RCC 7860 (cell line): Measurements from ENCODE around the gene RNASEH1.
"Not testable (repeated sequence)": the region's sequence is repeated elsewhere in the genome, so short reads cannot be mapped to it uniquely, and the experiment has no call there.

Experiments
- DNase-seq: peaks from one replicate; pipeline ENCODE4 v3.0.0-alpha.2; 2015; ENCODE audit warnings: low spot score
- FAIRE-seq: peaks from 2 replicates; lab custom pipeline; 2012; peaks lifted over from hg19 to GRCh38; lab: Jason Lieb, UNC

RNASEH1 gene

DNA sequence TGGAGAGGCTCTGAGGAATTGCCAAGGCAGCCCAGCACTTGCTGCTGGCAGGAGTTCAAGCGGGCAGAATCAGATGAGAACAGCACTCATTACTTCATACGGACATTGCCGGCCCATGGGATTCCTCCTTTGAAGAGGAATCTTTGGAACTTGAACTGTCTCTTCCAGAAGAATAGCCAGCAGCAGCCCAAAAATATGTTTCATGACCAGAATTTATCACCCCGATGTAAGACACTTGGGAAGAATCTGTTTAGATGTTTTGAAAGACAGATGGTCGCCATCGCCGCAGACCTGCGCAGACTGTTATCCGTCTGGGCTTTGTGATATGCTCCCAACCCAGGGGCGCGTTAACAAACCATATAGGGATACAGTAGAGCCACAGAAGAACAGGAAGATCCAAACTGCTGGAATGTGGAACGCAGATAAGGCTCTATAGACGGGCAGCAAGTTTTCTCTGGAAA is 35.1 kb downstream of the RNASEH1 start:
- DNase-seq (no peak), FAIRE-seq (no peak)

GRCh38 chr2:3520591-3520990 is 37.5 kb downstream of the RNASEH1 start:
- FAIRE-seq (no peak), DNase-seq (no peak)

DNA sequence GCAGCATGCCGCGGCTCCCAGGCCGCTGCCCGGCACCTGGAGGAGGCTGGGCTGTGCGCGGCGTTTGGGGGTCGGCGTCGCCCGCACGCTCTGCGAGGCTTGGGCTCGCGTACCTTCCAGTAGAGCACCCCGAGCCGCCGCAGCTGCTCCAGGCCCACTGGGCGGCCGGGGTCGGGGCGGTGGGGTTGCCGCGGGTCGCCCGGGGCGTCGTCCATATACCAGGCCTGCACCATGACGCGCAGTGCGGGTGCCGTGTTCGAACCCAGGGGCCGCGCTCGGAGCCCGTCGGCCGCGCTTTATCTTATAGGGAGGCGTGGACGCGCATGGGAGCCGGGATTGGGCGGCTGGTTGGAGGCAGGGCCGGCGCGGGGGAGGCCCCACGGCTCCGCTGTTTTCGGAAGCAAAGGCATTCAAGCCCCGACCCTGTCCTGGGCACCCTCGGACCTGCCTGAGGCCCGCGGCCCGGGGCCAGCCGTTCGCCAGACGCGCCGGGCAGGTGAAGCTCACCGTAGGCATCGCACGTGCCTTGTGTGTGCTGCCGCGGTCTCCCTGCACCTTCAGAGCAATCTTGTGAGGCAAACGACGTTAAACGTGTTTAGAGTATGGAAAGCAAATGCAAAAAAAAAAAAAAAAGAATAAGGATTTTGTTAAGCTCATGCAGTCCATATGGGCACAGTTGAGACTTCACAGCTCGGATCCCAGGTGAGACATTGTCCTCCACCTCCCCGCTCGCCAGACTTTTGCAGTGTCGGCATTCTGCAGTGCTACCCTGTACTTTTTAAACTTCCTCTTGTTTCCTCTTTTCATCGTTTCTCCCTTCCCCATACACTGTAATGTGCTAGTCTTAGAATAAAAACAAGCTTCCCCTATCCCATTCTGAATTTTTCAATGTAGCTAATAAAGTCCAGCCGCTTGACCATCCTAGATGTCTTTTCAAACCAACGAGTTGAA is 38.6 kb downstream of the RNASEH1 start, which contains the start of gene ADI1:
ADI1 (minus strand) TSS at position 277 of the 951 bp plus-strand sequence; CDS start at position 233, 44 bp downstream.
- no peak for FAIRE-seq
- peak; percentile 52 for DNase-seq

DNA sequence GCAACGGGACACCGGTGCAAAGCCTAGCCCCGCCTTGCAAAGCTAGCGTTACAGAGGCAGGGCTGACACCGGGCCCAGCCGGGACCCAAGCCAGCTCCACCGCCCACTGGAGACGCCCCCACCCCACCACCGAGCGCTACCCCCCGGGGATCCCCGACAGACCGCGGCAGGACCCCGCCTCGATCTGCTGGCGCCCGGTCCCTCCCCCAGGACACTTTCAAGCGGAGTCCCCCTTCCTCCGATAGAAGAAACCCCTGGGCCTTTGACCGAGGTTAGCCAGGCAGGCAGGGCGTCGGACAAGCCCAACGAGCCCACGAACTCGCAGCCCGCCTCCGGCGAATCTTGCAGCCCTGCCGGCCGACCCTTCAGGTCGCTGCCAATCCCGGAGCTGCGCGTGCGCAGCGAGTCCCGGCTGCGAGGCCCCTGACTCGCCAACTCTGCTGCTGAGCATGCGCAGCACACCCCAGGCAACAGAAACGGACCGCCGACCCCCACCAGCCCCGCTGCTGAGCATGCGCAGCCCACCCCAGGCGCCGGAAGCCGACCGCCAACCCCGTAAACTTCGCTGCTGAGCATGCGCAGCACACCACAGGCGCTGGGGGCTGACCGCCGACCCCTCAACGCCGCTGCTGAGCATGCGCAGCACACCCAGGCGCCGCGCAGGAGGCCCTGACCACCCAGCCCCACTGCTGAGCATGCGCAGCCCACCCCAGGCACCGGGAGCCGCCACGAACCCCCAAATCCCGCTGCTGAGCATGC is 39.5 kb downstream of the RNASEH1 start:
- FAIRE-seq (no peak), DNase-seq (peak; percentile 96)

DNA sequence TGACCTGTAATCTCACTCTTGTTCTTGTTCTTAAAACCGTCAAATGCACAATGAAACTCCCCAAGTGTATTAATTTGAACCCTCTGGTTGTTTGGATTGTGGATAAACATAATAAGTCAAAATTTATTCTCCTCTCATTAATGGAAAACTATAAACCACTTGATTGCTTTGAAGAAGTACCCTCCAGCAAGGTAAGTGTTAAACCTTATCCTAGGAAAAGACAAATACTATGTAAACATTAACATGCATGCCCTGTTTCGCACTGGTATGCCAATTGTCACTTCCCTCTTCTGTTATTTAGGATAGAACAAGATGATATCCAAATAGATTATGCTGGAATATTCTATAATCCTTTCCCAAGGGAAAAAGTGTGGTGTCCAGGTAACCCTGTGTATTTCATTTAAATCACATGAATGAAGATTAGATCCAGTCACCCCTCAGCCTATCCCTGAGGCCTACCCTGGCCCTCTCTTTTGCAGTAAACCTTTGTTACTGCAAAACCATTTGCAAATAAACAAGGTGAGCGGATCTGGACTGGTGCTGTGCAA is 40.1 kb downstream of the RNASEH1 start:
- DNase-seq (no peak), FAIRE-seq (no peak)

DNA sequence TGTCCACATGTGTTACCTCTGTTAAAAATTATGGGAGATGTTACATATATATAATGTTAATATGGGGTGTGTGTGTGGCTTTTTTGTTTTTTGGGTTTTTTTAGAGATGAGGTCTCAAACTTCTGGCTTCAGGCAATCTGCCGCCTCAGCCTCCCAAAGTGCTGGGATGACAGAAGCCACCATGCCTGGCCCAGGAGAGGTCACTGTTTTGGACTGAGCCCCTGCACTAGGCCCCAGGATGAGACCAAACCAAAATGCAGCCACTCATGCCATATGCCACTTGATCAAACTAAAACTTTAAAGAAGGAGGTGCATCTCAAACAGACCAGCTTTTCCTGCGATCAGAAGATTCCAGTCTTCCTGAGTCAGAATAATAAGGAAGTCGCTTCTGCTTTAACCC is 41.3 kb downstream of the RNASEH1 start:
- no peak for FAIRE-seq
- DNase-seq = no peak

DNA sequence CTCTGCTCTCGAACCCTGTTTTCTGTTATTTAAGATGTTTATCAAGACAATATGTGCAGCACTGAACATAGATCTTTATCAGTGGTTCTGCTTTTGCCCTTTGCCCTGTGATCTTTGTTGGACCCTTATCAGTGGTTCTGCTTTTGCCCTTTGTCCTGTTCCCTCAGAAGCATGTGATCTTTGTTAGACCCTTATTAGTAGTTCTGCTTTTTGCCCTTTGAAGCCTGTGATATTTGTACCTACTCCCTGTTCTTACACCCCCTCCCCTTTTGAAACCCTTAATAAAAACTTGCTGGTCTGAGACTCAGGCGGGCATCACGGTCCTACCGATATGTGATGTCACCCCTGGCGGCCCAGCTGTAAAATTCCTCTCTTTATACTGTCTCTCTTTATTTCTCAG is 42.7 kb downstream of the RNASEH1 start:
- DNase-seq, FAIRE-seq: not testable (repeated sequence)

DNA sequence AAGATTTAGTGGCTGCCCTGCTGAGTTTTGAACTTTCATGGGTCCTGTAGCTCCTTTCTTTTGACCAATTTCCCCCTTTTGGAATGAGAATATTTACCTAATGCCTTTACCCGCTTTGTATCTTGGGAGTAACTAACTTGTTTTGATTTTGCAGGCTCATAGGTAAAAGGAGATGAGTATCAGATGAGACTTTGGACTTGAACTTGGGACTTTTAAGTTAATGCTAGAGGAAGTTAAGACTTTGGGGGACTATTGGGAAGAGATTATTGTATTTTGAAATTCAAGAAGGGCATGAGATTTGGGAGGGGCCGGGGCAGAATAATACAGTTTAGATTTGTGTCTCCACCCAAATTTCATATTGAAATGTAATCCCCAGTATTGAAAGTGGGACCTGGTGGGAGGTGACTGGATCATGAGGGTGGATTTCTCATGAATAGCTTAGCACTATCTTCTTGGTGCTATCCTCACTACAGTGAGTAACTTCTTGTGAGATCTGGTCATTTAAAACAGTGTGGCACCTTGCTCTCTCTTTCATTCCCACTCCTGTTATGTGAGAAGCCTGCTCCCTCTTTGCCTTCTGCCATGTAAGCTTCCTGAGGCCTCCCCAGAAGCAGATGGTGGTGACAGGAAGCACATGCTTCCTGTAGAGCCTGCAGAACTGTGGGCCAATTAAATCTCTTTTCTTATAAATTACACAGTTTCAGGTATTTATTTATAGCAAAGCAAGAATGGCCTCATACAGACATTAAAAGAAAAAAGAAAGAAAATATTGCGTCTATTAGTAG is 44.9 kb downstream of the RNASEH1 start:
- FAIRE-seq = no peak
- DNase-seq = no peak

- no peak for FAIRE-seq
These were observed 46.0 kb downstream of the RNASEH1 start for GRCh38 chr2:3512086-3512485.

DNA sequence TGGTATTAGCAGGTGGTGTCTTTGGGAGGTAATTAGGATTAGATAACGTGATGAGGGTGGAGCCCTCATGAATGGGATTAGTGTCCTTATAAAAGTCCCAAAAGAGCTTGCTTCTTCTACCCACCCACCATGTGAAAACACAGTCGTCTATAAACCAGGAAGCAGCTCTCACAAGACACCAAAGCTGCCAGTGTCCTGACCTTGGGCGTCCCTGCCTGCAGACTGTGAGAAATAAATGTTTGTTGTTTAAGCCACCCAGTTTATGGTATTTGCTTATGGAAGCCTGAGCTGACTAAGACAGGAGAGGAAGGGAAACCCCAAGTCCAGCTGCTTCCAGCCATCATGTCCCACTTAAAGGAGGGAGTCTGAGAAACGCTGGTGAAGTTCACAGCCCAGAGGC is 52.4 kb downstream of the RNASEH1 start:
- DNase-seq (no peak), FAIRE-seq (no peak)

More at GRCh38 chr2:3512086-3512485, 46.0 kb downstream of the RNASEH1 start:
- DNase-seq = no peak

GRCh38 chr2:3504741-3505140 is 53.4 kb downstream of the RNASEH1 start:
- FAIRE-seq = no peak
- DNase-seq = no peak

DNA sequence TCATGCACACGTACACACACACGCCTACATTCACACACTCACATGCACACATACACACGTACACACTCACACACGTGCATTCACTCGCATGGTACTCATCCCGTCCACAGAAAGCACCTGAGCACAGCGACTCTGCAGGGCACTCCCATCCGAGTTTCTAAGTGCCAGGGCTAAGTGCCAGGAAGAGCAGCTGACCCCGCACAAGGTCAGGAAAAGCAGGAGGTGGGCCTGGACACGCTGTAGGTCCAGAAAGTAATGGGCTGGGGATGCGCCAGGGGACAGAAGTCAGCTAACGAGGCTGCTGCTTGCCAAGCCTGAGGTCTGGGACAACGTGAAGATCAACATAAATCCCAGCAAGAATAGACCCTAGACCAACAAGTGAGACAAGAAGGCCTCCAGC is 54.6 kb downstream of the RNASEH1 start:
- FAIRE-seq = no peak
- DNase-seq = no peak

GRCh38 chr2:3503046-3503445 is 55.1 kb downstream of the RNASEH1 start:
- FAIRE-seq (no peak), DNase-seq (no peak)

- FAIRE-seq (no peak), DNase-seq (no peak)
These were observed 57.7 kb downstream of the RNASEH1 start for GRCh38 chr2:3500326-3500899.

DNA sequence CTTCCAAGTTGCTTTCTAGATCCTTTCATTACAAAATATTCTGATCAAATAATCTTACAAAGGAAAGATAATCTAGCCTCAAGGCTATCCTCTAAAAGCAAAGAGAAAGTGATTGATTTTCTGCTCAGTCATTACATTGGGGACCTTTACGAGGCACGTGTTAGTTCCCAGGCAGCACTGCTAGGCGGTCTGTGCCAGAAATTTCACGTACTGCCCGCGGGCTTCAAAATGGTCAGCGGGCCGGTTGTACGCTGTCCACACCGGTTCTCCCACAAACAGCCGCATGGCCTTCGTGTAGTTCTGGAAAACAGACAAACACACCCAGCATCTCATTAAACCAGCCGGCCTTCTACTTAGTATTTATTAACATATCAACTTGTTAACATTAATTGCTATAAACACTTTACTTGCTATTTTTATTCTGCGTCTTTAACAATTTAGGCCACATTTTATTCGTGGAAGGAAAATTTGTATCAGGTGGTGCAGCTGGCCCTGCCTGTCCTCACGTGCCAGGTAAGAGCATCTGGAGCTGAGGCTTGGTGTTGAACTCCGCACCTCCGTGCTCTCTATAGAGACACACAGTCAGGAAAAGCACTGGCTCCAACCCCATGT is 59.2 kb downstream of the RNASEH1 start:
- DNase-seq (no peak), FAIRE-seq (no peak)

DNA sequence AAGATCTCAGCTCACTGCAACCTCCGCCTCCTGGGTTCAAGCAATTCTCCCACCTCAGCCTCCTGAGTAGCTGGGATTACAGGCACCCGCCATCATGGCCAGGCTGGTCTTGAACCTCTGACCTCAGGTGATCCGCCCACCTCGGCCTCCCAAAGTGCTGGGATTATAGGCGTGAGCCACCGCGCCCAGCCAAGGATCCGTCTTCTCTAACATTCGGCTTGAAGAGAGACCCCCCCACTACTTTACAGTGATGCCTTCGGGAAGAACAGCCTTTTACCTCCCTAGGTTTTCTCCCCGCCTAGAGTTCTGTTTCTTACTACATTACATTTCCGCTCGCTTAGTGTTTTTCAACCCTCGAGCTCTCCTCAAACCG is 61.4 kb downstream of the RNASEH1 start:
- not testable (repeated sequence) for DNase-seq, FAIRE-seq
